NCI-H1092 (cell line): ENCODE measurements around the gene C2orf78.

ENCODE experiments used
- DNase-seq: peaks from one replicate; lab custom pipeline; 2025; lab: John Stamatoyannopoulos, UW

Gene C2orf78

DNA sequence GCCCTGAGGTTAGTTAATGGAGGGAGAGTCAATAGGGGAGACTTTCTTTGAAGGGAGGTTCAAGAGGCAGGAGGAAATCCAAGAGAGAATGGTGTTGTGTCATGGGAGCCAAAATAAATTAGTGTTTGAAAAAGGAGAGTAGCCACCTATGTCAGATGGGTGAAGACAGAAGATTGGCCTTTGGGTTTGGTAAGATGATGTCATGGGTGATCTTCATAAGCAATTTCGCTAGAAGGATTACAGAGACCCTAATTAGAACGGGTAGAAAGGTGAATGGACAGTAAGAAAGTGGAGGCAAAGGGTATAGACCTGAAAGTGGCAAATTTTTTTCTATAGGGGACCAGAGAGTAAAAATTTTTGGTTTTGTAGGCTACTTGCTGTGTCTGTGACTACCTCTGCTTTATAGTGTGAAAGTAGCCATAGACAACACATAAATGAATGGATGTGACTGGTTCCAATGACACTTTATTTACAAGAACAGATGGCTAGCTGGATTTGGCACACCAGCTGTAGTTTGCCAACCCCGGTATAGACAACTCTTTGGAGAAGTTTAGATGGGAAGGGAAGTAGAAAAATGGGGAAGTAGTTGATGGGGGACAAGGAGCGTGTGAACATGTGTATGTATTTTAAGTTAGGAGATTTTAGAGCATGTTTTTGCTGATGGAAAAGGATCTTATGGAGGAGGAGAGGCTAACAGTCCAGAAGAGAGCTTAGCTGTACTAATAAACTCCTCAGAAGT lies 54.0 kb downstream of the C2orf78 start:
- no peak for DNase-seq

DNA sequence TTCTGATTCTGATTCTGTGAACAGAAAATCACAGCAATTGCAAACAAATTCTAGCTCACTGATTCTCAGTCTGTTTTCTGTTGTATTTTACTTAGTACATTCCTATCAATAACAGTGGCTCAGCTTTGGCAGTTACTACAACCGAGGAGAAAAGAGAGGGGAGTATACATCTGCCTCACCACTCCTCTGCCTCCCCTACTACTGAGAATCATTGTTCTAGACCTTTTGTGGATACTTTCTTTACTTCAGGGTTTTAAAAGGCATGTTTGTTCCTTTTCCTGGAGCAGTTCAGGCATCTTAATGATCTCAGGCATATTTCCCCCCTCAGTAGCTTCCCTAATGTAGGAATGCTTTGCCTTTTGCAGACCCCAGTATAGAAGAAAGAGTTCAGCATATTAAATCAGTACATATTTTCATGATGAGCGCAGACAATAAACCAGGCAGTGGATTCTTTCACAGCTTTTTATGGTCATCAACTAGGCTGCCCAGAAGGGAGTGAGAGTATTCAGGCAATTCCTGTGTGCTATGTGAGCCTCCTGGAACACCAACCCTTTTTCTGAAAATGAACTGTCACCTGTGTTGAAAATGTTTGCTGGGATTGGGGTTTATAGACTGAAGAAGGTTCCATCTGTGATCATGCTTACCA lies 55.0 kb downstream of the C2orf78 start:
- no peak for DNase-seq

DNA sequence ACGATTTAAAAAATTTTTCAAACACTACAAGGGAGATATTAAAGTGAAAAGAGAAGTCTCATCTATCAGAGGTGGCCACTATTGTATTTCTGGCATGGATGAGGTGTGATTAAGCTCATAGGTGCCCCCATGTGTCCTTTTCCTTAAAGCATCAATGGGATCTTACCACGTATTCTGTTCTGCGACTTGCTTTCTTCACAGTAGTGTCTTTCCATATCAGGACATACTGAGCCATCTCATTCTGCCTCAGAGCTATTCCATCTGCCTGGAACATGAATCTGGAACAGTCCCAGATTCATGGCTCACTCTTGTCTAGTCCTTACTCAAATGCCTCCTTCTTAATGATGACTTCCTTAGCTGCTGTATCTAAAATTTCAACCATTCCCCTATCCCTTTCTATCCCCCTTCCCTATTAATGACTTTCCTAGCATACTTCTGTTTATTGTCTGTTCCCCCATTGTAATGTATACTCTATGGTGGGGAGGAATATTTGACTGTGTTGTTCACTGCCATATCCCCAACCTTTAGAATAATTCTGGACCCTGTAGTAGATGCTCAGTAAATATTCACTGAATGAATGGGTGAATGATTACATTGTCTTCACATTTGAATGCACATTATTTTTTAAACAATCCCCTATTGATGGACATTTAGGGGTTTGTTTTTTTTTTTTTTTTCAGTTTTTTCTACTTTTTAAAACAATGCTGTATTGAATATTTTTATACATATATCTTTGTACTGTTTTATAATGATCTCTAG lies 55.8 kb downstream of the C2orf78 start:
- no peak for DNase-seq

DNA sequence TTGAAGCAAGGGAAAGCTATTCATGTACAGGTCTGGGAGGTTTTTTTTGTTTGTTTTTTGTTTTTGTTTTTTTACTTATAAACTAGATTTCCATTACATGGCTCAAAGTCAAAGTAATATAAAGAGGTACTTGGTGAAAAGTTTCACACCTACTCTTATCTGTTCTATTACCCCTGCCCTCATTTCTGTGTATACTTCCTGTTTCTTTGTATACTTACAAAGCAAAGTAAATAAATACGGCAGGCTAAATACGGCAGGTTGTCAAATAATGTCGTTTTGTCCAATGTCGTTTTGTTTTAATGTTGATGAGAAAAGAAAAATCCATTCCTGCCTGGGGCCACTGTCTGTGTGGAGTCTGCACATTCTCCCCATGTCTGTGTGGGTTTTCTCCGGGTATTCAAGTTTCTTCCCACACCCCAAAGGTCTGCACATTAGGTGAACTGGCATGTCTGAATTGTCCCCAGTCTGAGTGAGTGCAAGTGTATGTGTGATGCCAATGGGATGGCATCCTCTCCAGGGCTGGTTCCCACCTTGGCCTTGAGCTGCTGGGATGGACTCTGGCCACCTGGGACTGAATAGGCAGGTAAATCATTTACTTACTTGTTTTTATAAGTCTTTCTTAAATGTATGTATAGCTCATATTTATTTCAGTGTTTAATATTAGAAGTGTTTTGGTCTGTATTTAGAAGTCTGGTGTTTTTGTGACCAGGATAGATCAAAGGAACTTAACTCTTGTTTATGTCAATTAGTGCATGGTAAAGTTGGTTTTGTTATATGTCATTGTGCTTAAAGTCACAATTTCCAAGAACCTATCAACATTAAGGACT lies 58.1 kb downstream of the C2orf78 start:
- no peak for DNase-seq

DNA sequence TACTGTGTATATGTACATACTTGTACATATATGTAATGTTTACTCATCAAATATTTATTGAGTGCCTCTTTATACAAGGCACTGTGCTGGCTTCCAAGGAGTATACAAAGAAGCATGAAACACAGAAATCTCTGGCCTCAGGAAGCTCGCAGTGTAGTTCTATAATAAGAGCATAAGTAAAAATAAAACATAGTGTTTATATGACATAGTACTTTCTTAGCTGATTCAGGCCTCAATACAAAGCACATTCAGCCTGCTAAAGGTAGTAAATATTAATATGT lies 58.7 kb downstream of the C2orf78 start:
- no peak for DNase-seq

DNA sequence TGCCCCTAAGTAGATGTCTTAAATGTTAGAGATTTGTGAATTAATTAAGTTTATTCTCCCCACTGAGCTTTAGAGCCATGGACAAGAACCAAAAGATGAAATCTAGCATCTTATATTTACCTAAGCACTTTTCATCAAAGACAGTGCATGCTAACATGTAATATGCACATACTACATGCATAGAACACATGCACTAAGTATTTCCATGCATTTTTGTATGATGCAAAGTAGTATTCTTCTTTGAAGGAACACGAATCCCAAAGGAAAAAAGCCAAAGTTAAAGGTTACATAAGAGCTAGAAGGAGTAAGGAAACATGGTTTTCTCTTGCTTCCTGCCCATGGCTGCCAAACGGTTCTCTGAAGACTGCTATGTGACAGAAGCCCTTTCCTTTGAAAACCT lies 60.1 kb downstream of the C2orf78 start:
- DNase-seq, result no peak

DNA sequence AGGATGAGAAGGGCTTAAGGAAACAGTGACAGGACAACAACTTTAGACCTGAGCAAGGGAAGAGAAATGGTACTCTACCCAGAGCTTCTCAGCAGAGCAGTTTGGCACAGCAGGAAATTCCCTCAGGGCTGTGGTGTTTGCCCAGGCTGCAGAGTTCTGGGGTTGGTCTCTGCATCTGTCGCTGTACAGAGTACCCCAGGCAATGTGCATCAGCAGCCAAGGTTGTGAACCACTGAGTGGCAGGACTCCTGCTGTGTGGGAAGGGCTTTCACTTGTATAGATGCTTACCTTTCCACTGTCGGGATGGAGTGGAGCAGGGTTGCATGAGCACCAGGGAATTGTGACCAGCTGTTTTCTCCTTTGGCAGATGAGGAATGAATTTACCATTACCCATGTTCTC lies 66.0 kb downstream of the C2orf78 start:
- DNase-seq, result peak; percentile 6

DNA sequence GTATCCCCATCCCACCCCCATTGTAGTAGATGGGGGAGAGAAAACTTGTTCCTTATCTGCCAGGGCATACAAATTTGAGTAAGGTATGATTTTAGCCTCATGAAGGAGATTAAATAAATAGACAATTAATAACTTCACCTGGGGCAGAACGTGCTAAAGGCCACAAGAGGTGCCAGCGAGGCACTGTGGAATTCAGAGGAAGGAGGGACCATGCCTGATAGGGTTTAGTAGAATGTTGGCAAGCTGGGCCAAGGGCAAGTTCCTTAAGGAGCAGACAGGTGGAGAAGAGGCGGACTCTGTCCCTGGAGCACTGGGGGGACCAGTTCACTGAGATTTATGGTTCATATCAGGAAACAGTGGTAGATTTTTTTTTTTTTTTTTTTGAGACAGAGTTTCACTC lies 67.3 kb downstream of the C2orf78 start:
- DNase-seq, result no peak

DNA sequence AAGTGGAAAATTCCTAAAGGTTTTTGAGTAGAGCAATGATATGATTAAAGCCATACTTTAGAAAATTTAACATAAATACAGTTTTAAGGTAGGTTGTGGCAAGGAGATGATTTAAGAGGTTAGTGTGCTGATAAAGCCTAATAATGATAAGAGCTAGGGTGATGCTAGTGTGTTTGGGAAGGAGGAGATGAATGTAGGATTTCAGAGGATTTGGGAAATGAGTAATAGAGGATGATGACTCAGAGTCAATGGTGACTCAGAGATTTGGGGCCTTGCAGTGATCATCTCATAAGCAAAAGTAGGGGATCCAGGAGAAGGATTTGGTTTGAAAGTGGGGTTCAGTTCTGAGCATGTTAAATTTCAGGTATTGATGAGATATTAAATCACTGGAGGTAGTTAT lies 68.0 kb downstream of the C2orf78 start:
- no peak for DNase-seq

DNA sequence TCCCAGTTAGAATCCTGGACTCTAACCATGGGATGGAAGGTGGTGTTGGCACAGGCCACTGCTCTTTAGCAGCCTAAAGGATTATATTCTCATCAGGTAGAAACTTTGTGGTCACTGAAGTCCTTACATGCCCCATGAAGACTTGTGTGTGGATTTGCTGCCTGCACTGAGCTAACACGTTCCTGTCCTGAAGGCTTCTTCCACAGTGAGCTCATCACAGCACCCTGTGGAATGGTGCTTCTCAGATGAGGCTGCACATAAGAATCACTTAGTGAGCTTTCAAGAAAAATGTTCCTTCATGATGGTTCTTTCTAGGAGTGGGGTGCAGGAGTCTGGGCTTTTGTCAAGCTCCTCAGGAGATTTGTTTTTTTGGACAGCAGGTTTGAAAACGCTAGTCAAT lies 71.5 kb downstream of the C2orf78 start:
- no peak for DNase-seq

DNA sequence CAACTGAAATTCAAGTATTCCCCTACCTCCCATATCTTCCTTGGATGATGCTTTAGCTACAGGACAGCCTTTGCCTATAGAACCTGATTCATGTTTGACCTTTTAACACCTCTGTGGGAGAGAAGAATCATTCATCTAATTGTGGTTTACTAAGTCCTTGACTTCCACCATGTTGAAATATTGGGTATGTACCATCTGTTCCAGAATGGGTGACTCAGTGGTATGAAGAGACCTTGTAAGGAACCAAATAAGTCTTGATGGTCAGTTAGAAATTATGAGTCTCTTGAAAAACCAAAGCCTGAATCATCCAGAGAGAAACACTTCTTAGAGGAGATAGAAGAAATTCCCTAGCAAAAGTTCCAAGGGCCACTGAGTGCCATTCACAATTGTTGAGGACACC lies 72.2 kb downstream of the C2orf78 start:
- DNase-seq, result no peak

DNA sequence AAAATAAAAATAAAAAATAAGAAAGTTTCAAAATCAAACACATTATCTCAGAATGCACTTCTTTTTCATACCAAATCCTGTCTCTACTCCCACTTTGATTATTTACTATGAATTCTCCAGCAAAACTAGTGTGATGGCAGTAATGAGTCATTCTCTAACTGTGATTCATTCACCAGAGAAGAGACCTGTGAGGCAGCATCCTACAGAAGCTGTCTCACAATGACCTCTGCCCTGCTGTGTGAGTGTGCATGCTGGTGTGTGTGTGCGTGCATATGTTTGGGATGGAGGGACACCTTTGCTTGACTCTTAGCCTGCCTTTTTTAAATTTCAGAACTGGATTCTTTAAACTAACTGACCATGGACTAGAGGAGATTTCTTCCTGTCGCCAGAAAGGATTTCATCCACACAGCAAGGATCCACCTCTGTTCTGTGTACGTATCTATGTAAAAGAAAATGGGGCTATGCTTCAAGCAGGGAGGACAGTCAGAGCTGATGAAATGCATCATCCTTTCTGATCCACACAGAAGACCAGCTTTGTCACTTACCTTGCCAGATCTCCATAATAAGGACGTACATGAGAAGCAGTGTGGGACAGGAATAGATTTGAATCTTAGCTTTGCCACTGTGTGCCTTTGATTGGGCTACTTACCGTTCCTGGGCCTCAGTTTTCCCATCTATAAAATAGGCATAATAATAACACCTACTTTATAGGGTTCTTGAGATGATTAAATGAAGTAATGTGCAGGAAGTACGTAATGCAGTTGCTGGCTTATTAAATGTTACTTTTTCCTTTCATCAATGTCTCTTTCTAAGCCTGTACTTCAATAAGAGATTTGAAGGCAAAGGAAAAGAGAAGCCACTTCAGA lies 76.0 kb downstream of the C2orf78 start:
- DNase-seq, result no peak

DNA sequence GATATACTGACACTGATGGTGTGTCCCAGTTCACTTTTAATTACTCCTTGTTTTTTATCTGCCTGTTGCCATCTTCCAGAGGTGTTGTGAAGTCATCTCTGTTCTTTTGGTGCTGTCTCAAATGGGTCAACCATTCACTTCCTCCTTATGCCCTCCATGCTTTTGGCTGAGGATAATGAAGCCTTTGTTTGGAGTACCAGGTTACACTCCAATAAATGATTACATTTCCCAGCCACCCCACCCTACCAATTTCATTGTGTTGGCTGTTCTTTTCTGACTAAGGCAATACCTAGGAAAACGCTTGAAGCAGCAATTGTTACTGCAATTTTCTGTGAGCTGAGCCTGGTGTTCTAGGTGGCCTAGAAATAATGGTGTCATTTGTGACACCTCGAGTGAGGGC lies 79.0 kb downstream of the C2orf78 start:
- DNase-seq, result no peak
